ENCODE results near the gene LAMA2.

- TF ChIP-seq CTCF (IDR thresholded peaks at IDR 0.05) (no peak), POLR2A (IDR thresholded peaks at IDR 0.05) (no peak)
Observed at GRCh38 chr6:129385117-129385516, 502.2 kb downstream of the LAMA2 start.

Data from sigmoid colon (tissue), 3 donors.